Left ventricle myocardium inferior (tissue), 1 donor: ENCODE measurements around the gene PLCG1. TPM values are rescaled to one million over a fixed set of nuclear protein-coding genes. Genes with fewer than 3 reads are reported as not detected.
A peak's percentile ranks its signal among the peaks of the same experiment; 100 is the strongest.

Experiments used
- DNase-seq: peaks from one replicate; pipeline ENCODE4 v3.0.0-alpha.2; 2020
- H3K27ac ChIP-seq: fragments of 200-600 bp; replicated peaks from 2 replicates; pipeline ENCODE4 v1.8.0; 2021
- H3K27me3 ChIP-seq: fragments of 200-600 bp; 2 replicates; pipeline ENCODE4 v1.8.0; 2021; ENCODE audit warnings: low read depth
- H3K36me3 ChIP-seq: fragments of 200-600 bp; 2 replicates; pipeline ENCODE4 v1.8.0; 2021
- H3K4me1 ChIP-seq: fragments of 200-600 bp; 2 replicates; pipeline ENCODE4 v1.8.0; 2021
- H3K4me3 ChIP-seq: fragments of 200-600 bp; 2 replicates; pipeline ENCODE4 v1.8.0; 2021; ENCODE audit warnings: mild to moderate bottlenecking, moderate library complexity
- H3K9me3 ChIP-seq: fragments of 200-600 bp; replicated peaks from 2 replicates; pipeline ENCODE4 v1.8.0; 2021
- intact Hi-C: fragments of 100-400 bp; cut with micrococcal nuclease; formaldehyde crosslinking; loops from one replicate; pipeline ENCODE4 v1.11.0; 2022
- total RNA-seq: library from RNA; stranded (reverse); fragmentation: NEBNext Ultra II Directional; extraction: Animal tissue kit (Norgen Biotek cat#: 25700); gene quantifications from one replicate; pipeline ENCODE4 v1.2.1, GENCODE V29; 2021
- TF ChIP-seq, protein P1 (sequence below): fragments of 200-600 bp; IDR thresholded peaks from 2 replicates; pipeline ENCODE4 v1.8.0; 2021; ENCODE audit warnings: antibody characterized with exemption, mild to moderate bottlenecking, borderline replicate concordance
- donor health status: DM: no; HTN: yes; CAD: no; lungs with severe emphysema.

The PLCG1 gene
- total RNA-seq, 1 donor from 2014 or later = 46.1 TPM

GRCh38 chr20:41135187-41135887 is 2.0 kb upstream of the PLCG1 start:
- no peak for DNase-seq
- Histone ChIP-seq H3K36me3 (no peaks in the 10 kb centered on the region), H3K4me3 (no peak overlapping the region), H3K9me3 (no peaks in the 10 kb centered on the region), H3K4me1 (peaks cover 52% of the 10 kb centered on the region), H3K27ac (peak overlapping the region; percentile 99), H3K27me3 (no peaks in the 10 kb centered on the region)
- intact Hi-C loops = loop anchor here (10.0 kb wide), 1 partner anchor 279 kb away; no protein-coding TSS in a partner anchor
- TF ChIP-seq, protein P1, sequence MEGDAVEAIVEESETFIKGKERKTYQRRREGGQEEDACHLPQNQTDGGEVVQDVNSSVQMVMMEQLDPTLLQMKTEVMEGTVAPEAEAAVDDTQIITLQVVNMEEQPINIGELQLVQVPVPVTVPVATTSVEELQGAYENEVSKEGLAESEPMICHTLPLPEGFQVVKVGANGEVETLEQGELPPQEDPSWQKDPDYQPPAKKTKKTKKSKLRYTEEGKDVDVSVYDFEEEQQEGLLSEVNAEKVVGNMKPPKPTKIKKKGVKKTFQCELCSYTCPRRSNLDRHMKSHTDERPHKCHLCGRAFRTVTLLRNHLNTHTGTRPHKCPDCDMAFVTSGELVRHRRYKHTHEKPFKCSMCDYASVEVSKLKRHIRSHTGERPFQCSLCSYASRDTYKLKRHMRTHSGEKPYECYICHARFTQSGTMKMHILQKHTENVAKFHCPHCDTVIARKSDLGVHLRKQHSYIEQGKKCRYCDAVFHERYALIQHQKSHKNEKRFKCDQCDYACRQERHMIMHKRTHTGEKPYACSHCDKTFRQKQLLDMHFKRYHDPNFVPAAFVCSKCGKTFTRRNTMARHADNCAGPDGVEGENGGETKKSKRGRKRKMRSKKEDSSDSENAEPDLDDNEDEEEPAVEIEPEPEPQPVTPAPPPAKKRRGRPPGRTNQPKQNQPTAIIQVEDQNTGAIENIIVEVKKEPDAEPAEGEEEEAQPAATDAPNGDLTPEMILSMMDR = peak; percentile 84

GRCh38 chr20:41135888-41136679 is 1.3 kb upstream of the PLCG1 start:
- H3K27ac ChIP-seq = peak overlapping the region; percentile 99
- peaks cover 59% of the 10 kb centered on the region for H3K4me1 ChIP-seq
- H3K9me3 ChIP-seq = no peaks in the 10 kb centered on the region
- H3K4me3 ChIP-seq = peak overlapping the region; percentile 77
- no peaks in the 10 kb centered on the region for H3K36me3 ChIP-seq
- DNase-seq = no peak
- no peaks in the 10 kb centered on the region for H3K27me3 ChIP-seq
- intact Hi-C loops = loop anchor here (10.0 kb wide), 1 partner anchor 279 kb away; no protein-coding TSS in a partner anchor
- TF ChIP-seq, protein P1 = no peak

GRCh38 chr20:41137614-41138474 is 501 bp downstream of the PLCG1 start:
- H3K27ac ChIP-seq = peak overlapping the region; percentile 99
- peaks cover 77% of the 10 kb centered on the region for H3K4me1 ChIP-seq
- peak overlapping the region; percentile 77 for H3K4me3 ChIP-seq
- peak; percentile 79 for DNase-seq
- no peaks in the 10 kb centered on the region for H3K36me3 ChIP-seq
- H3K27me3 ChIP-seq = no peaks in the 10 kb centered on the region
- intact Hi-C loops = loop anchor here (10.0 kb wide), 1 partner anchor 277 kb away; no protein-coding TSS in a partner anchor
- TF ChIP-seq, protein P1 = no peak
- no peaks in the 10 kb centered on the region for H3K9me3 ChIP-seq

DNA sequence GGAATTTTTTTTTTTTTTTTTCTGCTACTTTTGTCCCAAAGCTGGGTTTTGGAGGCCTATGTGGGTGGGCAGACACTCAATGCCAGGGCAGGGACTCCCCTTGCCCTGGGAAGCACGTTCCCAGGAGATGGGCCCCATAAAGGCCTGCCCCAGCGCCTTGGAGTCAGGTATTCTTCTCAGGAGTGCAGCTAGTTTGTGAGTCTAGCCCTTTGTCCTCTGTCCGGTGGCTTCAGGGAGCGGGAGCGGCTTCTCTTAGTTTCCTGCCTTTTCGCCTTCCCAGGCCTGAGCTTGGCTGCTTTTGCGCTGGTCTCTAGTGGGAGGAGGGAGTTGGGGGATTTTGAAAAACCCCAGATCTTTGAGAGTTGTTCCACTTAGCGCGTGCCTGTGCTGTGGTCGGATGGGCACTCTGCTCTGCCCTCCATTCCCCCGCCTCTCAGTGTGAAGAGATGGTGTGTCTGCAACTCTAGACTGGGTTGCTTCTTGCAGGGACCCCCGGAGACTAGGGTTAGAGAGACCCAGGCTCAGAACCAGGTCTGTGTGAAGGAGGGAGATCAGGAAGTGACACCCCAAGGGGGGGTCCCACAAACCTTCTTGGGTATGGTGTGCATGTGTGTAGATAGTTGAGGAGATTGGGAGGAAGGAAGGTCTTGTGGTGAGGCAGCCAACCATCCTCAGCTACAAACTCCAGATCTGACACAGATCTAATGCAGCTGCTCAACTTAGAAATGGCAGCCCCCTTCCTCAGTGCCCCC is 1.3 kb downstream of the PLCG1 start:
- H3K27ac ChIP-seq = peak overlapping the region; percentile 99
- TF ChIP-seq, protein P1 = no peak
- intact Hi-C loops = loop anchor here (10.0 kb wide), 1 partner anchor 276 kb away; no protein-coding TSS in a partner anchor
- peaks cover 85% of the 10 kb centered on the region for H3K4me1 ChIP-seq
- no peaks in the 10 kb centered on the region for H3K9me3 ChIP-seq
- H3K27me3 ChIP-seq = no peaks in the 10 kb centered on the region
- no peak for DNase-seq
- peak overlapping the region; percentile 77 for H3K4me3 ChIP-seq
- no peaks in the 10 kb centered on the region for H3K36me3 ChIP-seq
